ENCODE results near the gene STX4.
A peak's percentile ranks its signal among the peaks of the same experiment; 100 is the strongest.

STX4 gene

GRCh38 chr16:31032736-31033708, at the start of gene STX4:
TSS of gene STX4 (plus strand) at chr16:31033558. CDS start at chr16:31033806, 248 bp downstream.
- DNase-seq, result peak; percentile 67 to 87

GRCh38 chr16:30983898-30984610, 49.3 kb upstream of the STX4 start:
- DNase-seq, result no peak

GRCh38 chr16:30984669-30985400, 48.5 kb upstream of the STX4 start, which contains the start of gene HSD3B7:
TSS of gene HSD3B7 (plus strand) at chr16:30985207. CDS start at chr16:30985659, 452 bp downstream.
- peak in 1 of 2 experiments; percentile 16 for DNase-seq

- peak in 1 of 2 experiments; percentile 16 for DNase-seq
Observed at GRCh38 chr16:30985401-30986128, 47.8 kb upstream of the STX4 start.

- no peak for DNase-seq
Observed at GRCh38 chr16:30986129-30986991, 47.0 kb upstream of the STX4 start.

GRCh38 chr16:30987581-30988190, 45.7 kb upstream of the STX4 start:
- DNase-seq, result no peak

GRCh38 chr16:30989469-30990047, 43.8 kb upstream of the STX4 start:
- DNase-seq, result no peak

GRCh38 chr16:30990105-30990504, 43.3 kb upstream of the STX4 start:
- DNase-seq, result no peak

- DNase-seq, result no peak
Observed at GRCh38 chr16:30991052-30991451, 42.3 kb upstream of the STX4 start.

GRCh38 chr16:30992276-30992780, 41.0 kb upstream of the STX4 start:
- no peak for DNase-seq

GRCh38 chr16:30992931-30993816, 40.2 kb upstream of the STX4 start:
- no peak for DNase-seq

- no peak for DNase-seq
Observed at GRCh38 chr16:30995927-30996323, 37.4 kb upstream of the STX4 start.

GRCh38 chr16:30996324-30996984, 36.9 kb upstream of the STX4 start:
- no peak for DNase-seq

GRCh38 chr16:30996985-30997724, 36.2 kb upstream of the STX4 start:
- DNase-seq, result no peak

- no peak for DNase-seq
Observed at GRCh38 chr16:30997725-30998711, 35.3 kb upstream of the STX4 start.

All from NCI-H187 (cell line).